H1 (cell line): Measurements from ENCODE around the gene CHMP5. TPM values are rescaled to one million over a fixed set of nuclear protein-coding genes. Genes with fewer than 3 reads are reported as not detected.

Experiments used
- CTCF ChIA-PET: fragments of 300-600 bp; sonication (Branson Sonifier 250); formaldehyde crosslinking; loops from one replicate; lab custom pipeline; 2021; ENCODE audit not compliant: partially characterized antibody; lab: Charles Lee
- POLR2A ChIA-PET: fragments of 300-600 bp; sonication (Branson Sonifier 250); formaldehyde crosslinking; loops from one replicate; lab custom pipeline; 2021; ENCODE audit warnings: inconsistent platforms; ENCODE audit not compliant: partially characterized antibody; lab: Charles Lee
- DNase-seq, 2 experiments: peaks; one replicate each; pipeline versions ENCODE4 v3.0.0 to v3.0.0-alpha.2; 2010 to 2022; ENCODE audit warnings: low spot score in 2 of 2, low read depth in 1 of 2, mixed read lengths in 1 of 2
- FAIRE-seq: peaks from 2 replicates; lab custom pipeline; 2011; peaks lifted over from hg19 to GRCh38; lab: Jason Lieb, UNC
- H2AFZ ChIP-seq: 2 replicates; pipeline ENCODE4 v1.8.1; 2012; ENCODE audit warnings: low read length, inconsistent platforms
- H2AK5ac ChIP-seq: 2 replicates; pipeline ENCODE4 v1.6.1; 2013; ENCODE audit warnings: low read depth, low read length
- H2BK120ac ChIP-seq: replicated peaks from 2 replicates; pipeline ENCODE3; 2013; ENCODE audit warnings: low read depth, low read length, inconsistent platforms
- H2BK12ac ChIP-seq: 2 replicates; pipeline ENCODE4 v1.6.1; 2013; ENCODE audit warnings: low read depth, low read length
- H2BK15ac ChIP-seq: 2 replicates; pipeline ENCODE4 v1.6.1; 2013; ENCODE audit warnings: low read length
- H2BK20ac ChIP-seq: 2 replicates; pipeline ENCODE4 v1.6.1; 2013; ENCODE audit warnings: low read length
- H2BK5ac ChIP-seq: 2 replicates; pipeline ENCODE4 v1.6.1; 2013; ENCODE audit warnings: low read depth, low read length
- H3K14ac ChIP-seq: 2 replicates; pipeline ENCODE4 v1.6.1; 2013; ENCODE audit warnings: inconsistent platforms; ENCODE audit not compliant: insufficient read length
- H3K18ac ChIP-seq: 2 replicates; pipeline ENCODE4 v1.6.1; 2013; ENCODE audit warnings: low read length; ENCODE audit errors: extremely low read depth
- H3K23ac ChIP-seq: 2 replicates; pipeline ENCODE4 v1.6.1; 2013; ENCODE audit warnings: inconsistent platforms; ENCODE audit not compliant: insufficient read length
- H3K23me2 ChIP-seq: 2 replicates; pipeline ENCODE4 v1.6.1; 2013; ENCODE audit warnings: low read depth, low read length
- H3K27ac ChIP-seq: 2 replicates; pipeline ENCODE4 v1.6.1; 2011; ENCODE audit warnings: low read depth, low read length, inconsistent platforms
- H3K27me3 ChIP-seq, 4 experiments: replicated peaks in 1 of 4; 1 replicate in 1 of 4; 2 replicates in 3 of 4; pipeline versions ENCODE4 v1.6.1 to v1.8.1; 2011 to 2013; ENCODE audit warnings: low read length in 3 of 4, mild to moderate bottlenecking in 3 of 4, inconsistent platforms in 2 of 4, mixed read lengths in 2 of 4, moderate library complexity in 1 of 4; ENCODE audit not compliant: control insufficient read depth in 3 of 4, insufficient read depth in 3 of 4; ENCODE audit errors: extremely low read depth in 1 of 4
- H3K36me3 ChIP-seq, 4 experiments: 2 replicates each; pipeline versions ENCODE4 v1.6.1 to v1.8.1; 2011 to 2013; ENCODE audit warnings: mild to moderate bottlenecking in 4 of 4, low read length in 3 of 4, moderate library complexity in 2 of 4, control low read depth in 1 of 4, inconsistent platforms in 1 of 4; ENCODE audit not compliant: insufficient read depth in 4 of 4, control insufficient read depth in 2 of 4
- H3K4ac ChIP-seq: replicated peaks from 2 replicates; pipeline ENCODE3; 2013; ENCODE audit warnings: low read length, low read depth, mixed read lengths, inconsistent platforms; ENCODE audit not compliant: insufficient read length
- H3K4me1 ChIP-seq, 4 experiments: replicated peaks in 1 of 4; 1 replicate in 1 of 4; 2 replicates in 3 of 4; pipeline versions ENCODE4 v1.6.1 to v1.8.1; 2011 to 2013; ENCODE audit warnings: low read length in 3 of 4, inconsistent platforms in 2 of 4, mixed read lengths in 1 of 4; ENCODE audit not compliant: insufficient read depth in 4 of 4, control insufficient read depth in 3 of 4
- H3K4me2 ChIP-seq, 2 experiments: 2 replicates each; pipeline versions ENCODE4 v1.6.1 to v1.8.1; 2011 to 2013; ENCODE audit warnings: low read depth in 2 of 2, low read length in 2 of 2, control low read depth in 1 of 2, inconsistent platforms in 1 of 2, mild to moderate bottlenecking in 1 of 2; ENCODE audit not compliant: insufficient read depth in 1 of 2
- H3K4me3 ChIP-seq, 4 experiments: fragments of 200-600, 300-600 bp in 1 of 4; sonication (generic), shearing (Covaris generic), sonication (Bioruptor Twin) in 1 of 4; 2 replicates each; pipeline versions ENCODE4 v1.5.1 to v1.8.1; 2011 to 2016; ENCODE audit warnings: low read length in 4 of 4, low read depth in 3 of 4, control low read depth in 2 of 4, inconsistent platforms in 2 of 4, mild to moderate bottlenecking in 2 of 4, mixed read lengths in 1 of 4, moderate library complexity in 1 of 4; ENCODE audit not compliant: insufficient read depth in 2 of 4; ENCODE audit errors: extremely low read depth in 1 of 4
- H3K56ac ChIP-seq: replicated peaks from 2 replicates; pipeline ENCODE3; 2013; ENCODE audit warnings: low read depth, mild to moderate bottlenecking, mixed read lengths, low read length, inconsistent platforms; ENCODE audit not compliant: insufficient read length
- H3K79me1 ChIP-seq: 2 replicates; pipeline ENCODE4 v1.6.1; 2013; ENCODE audit warnings: low read depth, low read length, control low read depth
- H3K79me2 ChIP-seq, 2 experiments: 2 replicates each; pipeline versions ENCODE4 v1.6.1 to v1.8.1; 2012 to 2013; ENCODE audit warnings: low read length in 2 of 2, mild to moderate bottlenecking in 2 of 2, inconsistent platforms in 1 of 2; ENCODE audit not compliant: insufficient read depth in 2 of 2, control insufficient read depth in 1 of 2
- H3K9ac ChIP-seq, 4 experiments: replicated peaks in 1 of 4; 1 replicate in 1 of 4; 2 replicates in 3 of 4; pipeline versions ENCODE4 v1.6.1 to v1.8.1; 2011 to 2013; ENCODE audit warnings: low read depth in 3 of 4, low read length in 3 of 4, control low read depth in 2 of 4, mild to moderate bottlenecking in 2 of 4, moderate library complexity in 2 of 4, inconsistent platforms in 1 of 4; ENCODE audit errors: extremely low read depth in 1 of 4
- H3K9me3 ChIP-seq, 2 experiments: 2 replicates each; pipeline versions ENCODE4 v1.6.1 to v1.8.1; 2012 to 2013; ENCODE audit warnings: mild to moderate bottlenecking in 2 of 2, moderate library complexity in 2 of 2, control low read depth in 1 of 2, inconsistent platforms in 1 of 2, low read depth in 1 of 2, low read length in 1 of 2, mixed read lengths in 1 of 2; ENCODE audit not compliant: insufficient read depth in 2 of 2
- H4K20me1 ChIP-seq, 2 experiments: replicated peaks in 1 of 2; 2 replicates each; pipeline versions ENCODE3 to v1.8.1; 2011 to 2013; ENCODE audit warnings: inconsistent platforms in 2 of 2, low read length in 2 of 2, mild to moderate bottlenecking in 1 of 2; ENCODE audit not compliant: insufficient read depth in 2 of 2, control insufficient read depth in 1 of 2
- H4K5ac ChIP-seq: 2 replicates; pipeline ENCODE4 v1.6.1; 2013; ENCODE audit warnings: low read length, low read depth, mixed read lengths, inconsistent platforms; ENCODE audit not compliant: insufficient read length
- H4K8ac ChIP-seq: 2 replicates; pipeline ENCODE4 v1.8.0; 2013; ENCODE audit warnings: mild to moderate bottlenecking, moderate library complexity, low read length, inconsistent platforms; ENCODE audit not compliant: insufficient read depth; ENCODE audit errors: extremely low read depth
- H4K91ac ChIP-seq: replicated peaks from 2 replicates; pipeline ENCODE3; 2013; ENCODE audit warnings: low read length, mixed read lengths, inconsistent platforms; ENCODE audit not compliant: insufficient read length
- HDAC6 ChIP-seq: IDR thresholded peaks from one replicate; pipeline ENCODE4 v1.7.1; 2012; ENCODE audit warnings: low read depth, mild to moderate bottlenecking, inconsistent platforms, low read length, moderate library complexity
- WGBS, 2 experiments: shearing (Covaris generic) in 1 of 2; methylation state at CpG; one replicate each; pipeline versions ENCODE4 v1.1.6 to v1.1.7; 2013 to 2015; ENCODE audit warnings: low lambda C conversion rate in 2 of 2, mixed read lengths in 2 of 2, inconsistent platforms in 1 of 2, low coverage in 1 of 2, missing lambda C conversion rate in 1 of 2; ENCODE audit not compliant: insufficient replicate concordance in 2 of 2, insufficient coverage in 1 of 2, insufficient read length in 1 of 2; ENCODE audit errors: extremely low coverage in 1 of 2, missing lambda C conversion rate in 1 of 2; 5-methylcytosine and 5-hydroxymethylcytosine counted together
- polyA plus RNA-seq, 7 experiments: library from polyadenylated mRNA; depleted of rRNA in 3 of 7; stranded (reverse) in 5 of 7; unstranded in 2 of 7; fragments of >200 nt in 5 of 7; fragments of 200-250 nt in 2 of 7; gene quantifications; 1 replicate in 5 of 7; 2 replicates in 1 of 7; 4 replicates in 1 of 7; pipeline versions ENCODE4 v1.2.1 to v1.2.3, GENCODE V29; 2011 to 2013; ENCODE audit warnings: missing spikeins in 2 of 7, mixed read lengths in 2 of 7
- total RNA-seq: library from RNA; stranded (reverse); fragmentation: NEBNext Ultra II Directional; extraction: Animal tissue kit (Norgen Biotek cat#: 25700); gene quantifications from 2 replicates; pipeline ENCODE4 v1.2.1, GENCODE V29; 2021
- TF ChIP-seq, protein P1 (sequence below): IDR thresholded peaks from 2 replicates; pipeline ENCODE4 v1.6.1; 2011; ENCODE audit warnings: low read depth, mild to moderate bottlenecking, low read length; ENCODE audit not compliant: insufficient read depth

The CHMP5 gene
- total and polyA plus RNA-seq, 2 of the 8 experiments (the other 6 are each of a cell fraction or from before 2014, with no cell fraction given), result 25.0 to 47.3 TPM

DNA sequence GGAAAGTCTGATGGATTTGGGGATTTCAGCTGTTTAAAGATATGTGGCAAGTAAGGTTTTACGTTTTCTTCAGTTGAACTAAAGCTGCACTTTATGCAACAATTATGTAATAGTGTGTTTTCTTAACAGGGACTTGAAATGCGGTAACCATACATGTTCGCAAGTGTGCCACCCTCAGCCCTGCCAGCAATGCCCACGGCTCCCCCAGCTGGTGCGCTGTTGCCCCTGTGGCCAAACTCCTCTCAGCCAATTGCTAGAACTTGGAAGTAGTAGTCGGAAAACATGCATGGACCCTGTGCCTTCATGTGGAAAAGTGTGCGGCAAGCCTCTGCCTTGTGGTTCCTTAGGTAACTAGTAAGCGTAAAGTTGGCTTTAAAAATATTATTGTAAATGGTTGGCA is 53.9 kb downstream of the CHMP5 start:
- 91% methylated on average over 8 of the region's 8 CpGs; no CpG with 5 or more reads in 1 of the 2 experiments for WGBS, 2 experiments
- no peaks in the 10 kb centered on the region for H3K27me3 ChIP-seq
- H2AK5ac ChIP-seq, result no peak overlapping the region
- H4K20me1 ChIP-seq, result peaks cover 0 to 1% of the 10 kb centered on the region in 2 experiments
- H2BK12ac ChIP-seq, result no peak overlapping the region
- H3K4me3 ChIP-seq, result no peak overlapping the region
- H3K79me2 ChIP-seq, result no peaks in the 10 kb centered on the region
- no peak overlapping the region for H3K23ac ChIP-seq
- H2BK15ac ChIP-seq, result no peak overlapping the region
- no peak overlapping the region for H3K18ac ChIP-seq
- no peaks in the 10 kb centered on the region for H3K4me1 ChIP-seq
- H4K8ac ChIP-seq, result no peak overlapping the region
- H3K4me2 ChIP-seq, result no peak overlapping the region
- H3K14ac ChIP-seq, result no peak overlapping the region
- no peak for DNase-seq
- H2BK5ac ChIP-seq, result no peak overlapping the region
- H2BK20ac ChIP-seq, result no peak overlapping the region
- peaks cover 15 to 56% (median 38%) of the 10 kb centered on the region in 4 experiments for H3K36me3 ChIP-seq
- H3K9ac ChIP-seq, result no peak overlapping the region
- no peak overlapping the region for H3K27ac ChIP-seq
- H3K56ac ChIP-seq, result no peak overlapping the region
- no peaks in the 10 kb centered on the region for H3K79me1 ChIP-seq
- no peak overlapping the region for H3K4ac ChIP-seq
- H3K9me3 ChIP-seq, result no peaks in the 10 kb centered on the region
- H4K91ac ChIP-seq, result no peak overlapping the region
- no peak overlapping the region for H2AFZ ChIP-seq
- POLR2A ChIA-PET, result interaction anchor here (1.3 kb wide), 1 partner anchor 20 kb away, joined by 3 read pairs; no protein-coding TSS in a partner anchor
- H3K23me2 ChIP-seq, result no peaks in the 10 kb centered on the region
- H2BK120ac ChIP-seq, result no peak overlapping the region
- H4K5ac ChIP-seq, result no peak overlapping the region
- no peak for FAIRE-seq
- CTCF ChIA-PET, result interaction anchor here (1.3 to 2.3 kb wide), 3 partner anchors 29 to 305 kb away, joined by 3 to 9 read pairs (median 3); partner anchors contain the start of gene NFX1
- TF ChIP-seq, protein P1, sequence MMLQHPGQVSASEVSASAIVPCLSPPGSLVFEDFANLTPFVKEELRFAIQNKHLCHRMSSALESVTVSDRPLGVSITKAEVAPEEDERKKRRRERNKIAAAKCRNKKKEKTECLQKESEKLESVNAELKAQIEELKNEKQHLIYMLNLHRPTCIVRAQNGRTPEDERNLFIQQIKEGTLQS, result no peak
- no peak for TF ChIP-seq HDAC6
